Sigmoid colon (tissue), 7 donors: ENCODE results near the gene ZKSCAN8. TPM values are rescaled to one million over a fixed set of nuclear protein-coding genes. Genes with fewer than 3 reads are reported as not detected.

Source experiments
- DNase-seq: peaks from one replicate; pipeline ENCODE4 v3.0.0-alpha.2; 2019
- H3K27ac ChIP-seq, 4 donors: fragments of 200-600 bp; sonication (generic); one replicate each; pipeline ENCODE4 v1.5.1; 2016 to 2019; ENCODE audit warnings: mild to moderate bottlenecking in 1 of 4
- H3K27me3 ChIP-seq, 3 donors: fragments of 200-600 bp; sonication (generic); one replicate each; pipeline ENCODE4 v1.5.1; 2019; ENCODE audit warnings: mild to moderate bottlenecking in 1 of 3
- H3K36me3 ChIP-seq, 4 donors: fragments of 200-600 bp; sonication (generic); one replicate each; pipeline ENCODE4 v1.5.1; 2016 to 2019
- H3K4me1 ChIP-seq, 4 donors: fragments of 200-600 bp; sonication (generic); one replicate each; pipeline ENCODE4 v1.5.1; 2017 to 2019
- H3K4me3 ChIP-seq, 4 donors: fragments of 200-600 bp; sonication (generic); one replicate each; pipeline ENCODE4 v1.5.1; 2017 to 2019; ENCODE audit warnings: mild to moderate bottlenecking in 2 of 4, moderate library complexity in 1 of 4
- H3K9me3 ChIP-seq, 4 donors: fragments of 200-600 bp in 3 of 4; sonication (generic) in 3 of 4; one replicate each; pipeline versions ENCODE4 v1.5.1 to v1.6.1; 2013 to 2019
- EP300 ChIP-seq, 4 donors: sonication (generic); formaldehyde crosslinking; IDR thresholded peaks; one replicate each; pipeline ENCODE4 v1.6.1; 2017; ENCODE audit warnings: antibody characterized with exemption in 4 of 4
- POLR2A ChIP-seq, 2 donors: fragments of 450-650 bp; IDR thresholded peaks; one replicate each; pipeline ENCODE4 v1.6.1; 2016; ENCODE audit warnings: antibody characterized with exemption in 2 of 2, mild to moderate bottlenecking in 2 of 2, moderate library complexity in 2 of 2
- POLR2AphosphoS5 ChIP-seq, 4 donors: sonication (generic); formaldehyde crosslinking; IDR thresholded peaks; one replicate each; pipeline ENCODE4 v1.6.1; 2017; ENCODE audit warnings: antibody characterized with exemption in 4 of 4
- WGBS, 2 donors: extraction: QIAGEN DNeasy Blood & Tissue Kit; methylation state at CpG; one replicate each; pipeline ENCODE4 v1.1.7; 2013; 5-methylcytosine and 5-hydroxymethylcytosine counted together
- intact Hi-C: fragments of 100-400 bp; cut with DNase I; formaldehyde crosslinking; loops from one replicate; pipeline ENCODE4 v1.15.1; 2023
- polyA plus RNA-seq, 3 donors: library from polyadenylated mRNA; stranded (reverse); fragments of 200-250 nt; gene quantifications; one replicate each; pipeline ENCODE4 v1.2.3, GENCODE V29; 2013
- total RNA-seq, 4 donors: library from RNA; depleted of rRNA; stranded (reverse); fragments of >200 nt; gene quantifications; one replicate each; pipeline ENCODE4 v1.1.0, GENCODE V29; 2016
- TF ChIP-seq, protein P1 (sequence below), 4 experiments: fragments of 450-650 bp in 3 of 4; fragments of 200-600 bp in 1 of 4; IDR thresholded peaks; one replicate each; pipeline ENCODE4 v1.5.1; 2016 to 2019; ENCODE audit warnings: antibody characterized with exemption in 4 of 4, mild to moderate bottlenecking in 3 of 4, moderate library complexity in 2 of 4
- donor health status: healthy with polysubstance abuse.
- donor health status: Bipolar disorder and iron deficiency.
- donor health status: healthy.

The ZKSCAN8 gene
- total and polyA plus RNA-seq, 7 donors: 1.6 to 24.9 (median 20.7) TPM

DNA sequence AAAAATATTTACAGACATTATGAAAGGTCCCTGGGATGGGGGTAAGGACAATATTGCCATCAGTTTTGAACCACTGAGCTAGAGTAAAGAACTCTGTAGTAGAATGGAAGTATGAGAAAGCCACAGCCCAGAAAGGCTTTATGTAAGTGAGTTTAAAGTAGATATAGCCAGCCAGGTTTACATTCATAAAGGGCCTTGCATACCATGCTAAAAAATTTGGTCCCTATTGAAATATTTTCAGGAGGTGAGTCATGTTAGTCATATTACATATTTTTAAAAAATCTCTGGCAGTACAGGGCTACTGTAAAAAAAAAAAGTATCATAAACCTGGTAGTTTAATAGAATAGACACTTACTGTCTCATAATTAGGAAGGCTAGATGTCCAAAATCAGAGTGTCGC, 3.5 kb downstream of the ZKSCAN8 start:
- no peak overlapping the region for H3K27ac ChIP-seq
- H3K4me1 ChIP-seq: peaks cover 0 to 38% (median 18%) of the 10 kb centered on the region in 4 donors
- peaks cover 0 to 31% (median 21%) of the 10 kb centered on the region in 4 donors for H3K36me3 ChIP-seq
- no peak overlapping the region for H3K4me3 ChIP-seq
- no peak for DNase-seq
- no peaks in the 10 kb centered on the region for H3K27me3 ChIP-seq
- 97 to 99% methylated on average over 1 of the region's 1 CpG for whole genome bisulfite sequencing, 2 donors
- no peaks in the 10 kb centered on the region for H3K9me3 ChIP-seq
- TF ChIP-seq POLR2A (IDR thresholded peaks at IDR 0.05) (no peak), EP300 (IDR thresholded peaks at IDR 0.05) (no peak), POLR2AphosphoS5 (IDR thresholded peaks at IDR 0.05) (no peak)
- TF ChIP-seq, protein P1, sequence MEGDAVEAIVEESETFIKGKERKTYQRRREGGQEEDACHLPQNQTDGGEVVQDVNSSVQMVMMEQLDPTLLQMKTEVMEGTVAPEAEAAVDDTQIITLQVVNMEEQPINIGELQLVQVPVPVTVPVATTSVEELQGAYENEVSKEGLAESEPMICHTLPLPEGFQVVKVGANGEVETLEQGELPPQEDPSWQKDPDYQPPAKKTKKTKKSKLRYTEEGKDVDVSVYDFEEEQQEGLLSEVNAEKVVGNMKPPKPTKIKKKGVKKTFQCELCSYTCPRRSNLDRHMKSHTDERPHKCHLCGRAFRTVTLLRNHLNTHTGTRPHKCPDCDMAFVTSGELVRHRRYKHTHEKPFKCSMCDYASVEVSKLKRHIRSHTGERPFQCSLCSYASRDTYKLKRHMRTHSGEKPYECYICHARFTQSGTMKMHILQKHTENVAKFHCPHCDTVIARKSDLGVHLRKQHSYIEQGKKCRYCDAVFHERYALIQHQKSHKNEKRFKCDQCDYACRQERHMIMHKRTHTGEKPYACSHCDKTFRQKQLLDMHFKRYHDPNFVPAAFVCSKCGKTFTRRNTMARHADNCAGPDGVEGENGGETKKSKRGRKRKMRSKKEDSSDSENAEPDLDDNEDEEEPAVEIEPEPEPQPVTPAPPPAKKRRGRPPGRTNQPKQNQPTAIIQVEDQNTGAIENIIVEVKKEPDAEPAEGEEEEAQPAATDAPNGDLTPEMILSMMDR (IDR thresholded peaks at IDR 0.05): no peak
- intact Hi-C loops: no loop called here

GRCh38 chr6:28152531-28152930, 10.8 kb downstream of the ZKSCAN8 start:
- no peaks in the 10 kb centered on the region for H3K9me3 ChIP-seq
- no peak overlapping the region for H3K4me3 ChIP-seq
- H3K4me1 ChIP-seq: no peaks in the 10 kb centered on the region
- TF ChIP-seq POLR2A (IDR thresholded peaks at IDR 0.05) (no peak), POLR2AphosphoS5 (IDR thresholded peaks at IDR 0.05) (no peak), EP300 (IDR thresholded peaks at IDR 0.05) (no peak)
- TF ChIP-seq, protein P1 (IDR thresholded peaks at IDR 0.05): no peak
- intact Hi-C loops: no loop called here
- H3K36me3 ChIP-seq: peaks cover 33 to 96% (median 63%) of the 10 kb centered on the region in 4 donors
- H3K27me3 ChIP-seq: no peaks in the 10 kb centered on the region
- WGBS, 2 donors: 97 to 98% methylated on average over 2 of the region's 2 CpGs
- DNase-seq: no peak
- H3K27ac ChIP-seq: no peak overlapping the region

DNA sequence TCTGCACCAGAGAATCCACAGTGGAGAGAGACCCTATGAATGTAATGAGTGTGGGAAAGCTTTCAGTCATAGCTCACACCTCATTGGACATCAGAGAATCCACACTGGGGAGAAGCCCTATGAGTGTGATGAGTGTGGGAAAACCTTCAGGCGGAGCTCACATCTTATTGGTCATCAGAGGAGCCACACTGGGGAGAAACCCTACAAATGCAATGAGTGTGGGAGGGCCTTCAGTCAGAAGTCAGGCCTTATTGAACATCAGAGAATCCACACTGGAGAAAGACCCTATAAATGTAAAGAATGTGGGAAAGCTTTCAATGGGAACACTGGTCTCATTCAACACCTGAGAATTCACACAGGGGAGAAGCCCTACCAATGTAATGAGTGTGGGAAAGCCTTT, 11.9 kb downstream of the ZKSCAN8 start:
- H3K36me3 ChIP-seq: peaks cover 33 to 92% (median 59%) of the 10 kb centered on the region in 4 donors
- H3K9me3 ChIP-seq: no peaks in the 10 kb centered on the region
- DNase-seq: no peak
- H3K4me3 ChIP-seq: no peak overlapping the region
- TF ChIP-seq, protein P1 (IDR thresholded peaks at IDR 0.05): no peak
- TF ChIP-seq POLR2AphosphoS5 (IDR thresholded peaks at IDR 0.05): no peak
- TF ChIP-seq POLR2A (IDR thresholded peaks at IDR 0.05): no peak
- intact Hi-C loops: no loop called here
- no peaks in the 10 kb centered on the region for H3K4me1 ChIP-seq
- WGBS, 2 donors: 93 to 97% methylated on average over 1 of the region's 1 CpG
- no peak overlapping the region for H3K27ac ChIP-seq
- no peaks in the 10 kb centered on the region for H3K27me3 ChIP-seq

GRCh38 chr6:28154357-28154756, 12.7 kb downstream of the ZKSCAN8 start:
- Histone ChIP-seq H3K36me3 (peaks cover 33 to 87% (median 51%) of the 10 kb centered on the region in 4 donors), H3K9me3 (no peaks in the 10 kb centered on the region), H3K4me1 (no peaks in the 10 kb centered on the region), H3K4me3 (no peak overlapping the region), H3K27me3 (no peaks in the 10 kb centered on the region), H3K27ac (no peak overlapping the region)
- DNase-seq: no peak
- TF ChIP-seq POLR2AphosphoS5 (IDR thresholded peaks at IDR 0.05): no peak
- TF ChIP-seq, protein P1 (IDR thresholded peaks at IDR 0.05): no peak
- TF ChIP-seq POLR2A (IDR thresholded peaks at IDR 0.05): no peak
- no peak for TF ChIP-seq EP300 (IDR thresholded peaks at IDR 0.05)
- intact Hi-C loops: no loop called here

- H3K9me3 ChIP-seq: no peaks in the 10 kb centered on the region
- peaks cover 0 to 13% (median 7%) of the 10 kb centered on the region in 4 donors for H3K4me1 ChIP-seq
- no peak overlapping the region for H3K4me3 ChIP-seq
- no peaks in the 10 kb centered on the region for H3K27me3 ChIP-seq
- peaks cover 14 to 48% (median 22%) of the 10 kb centered on the region in 4 donors for H3K36me3 ChIP-seq
- 97 to 98% methylated on average over 3 of the region's 3 CpGs for WGBS, 2 donors
- no peak for DNase-seq
- intact Hi-C loops: no loop called here
- TF ChIP-seq, protein P1 (IDR thresholded peaks at IDR 0.05): no peak
- TF ChIP-seq EP300 (IDR thresholded peaks at IDR 0.05) (no peak), POLR2AphosphoS5 (IDR thresholded peaks at IDR 0.05) (no peak), POLR2A (IDR thresholded peaks at IDR 0.05) (no peak)
- no peak overlapping the region for H3K27ac ChIP-seq
Measured at GRCh38 chr6:28158318-28158717, 16.6 kb downstream of the ZKSCAN8 start.
